Effector memory CD8-positive, alpha-beta T cell (primary cell): Measurements from ENCODE around the gene TGFB3.

Experiments
- ATAC-seq: fragments of 150-1000 bp; cut with Tn5 transposase; replicated peaks from 2 replicates; pipeline ENCODE4 v1.10.0; 2021; ENCODE audit warnings: mild to moderate bottlenecking, moderate library complexity
- DNase-seq, 3 experiments: peaks; one replicate each; pipeline ENCODE4 v3.0.0; 2021
- H3K27ac Mint-ChIP-seq, 2 donors: one replicate each; pipeline ENCODE4 v1.8.0; 2022; ENCODE audit warnings: mild to moderate bottlenecking in 2 of 2, mixed read lengths in 2 of 2, moderate library complexity in 2 of 2
- H3K27me3 Mint-ChIP-seq, 2 donors: one replicate each; pipeline ENCODE4 v1.8.0; 2022; ENCODE audit warnings: mixed read lengths in 2 of 2
- H3K36me3 Mint-ChIP-seq: one replicate; pipeline ENCODE4 v1.8.0; 2022; ENCODE audit warnings: mild to moderate bottlenecking, moderate library complexity, mixed read lengths; ENCODE audit not compliant: insufficient read depth
- H3K4me1 Mint-ChIP-seq, 2 donors: one replicate each; pipeline ENCODE4 v1.8.0; 2022; ENCODE audit warnings: low read depth in 2 of 2, mixed read lengths in 2 of 2
- H3K4me3 Mint-ChIP-seq, 2 donors: one replicate each; pipeline ENCODE4 v1.8.0; 2022; ENCODE audit warnings: mild to moderate bottlenecking in 2 of 2, mixed read lengths in 2 of 2, moderate library complexity in 2 of 2
- H3K9me3 Mint-ChIP-seq, 2 donors: one replicate each; pipeline ENCODE4 v1.8.0; 2022; ENCODE audit warnings: mixed read lengths in 2 of 2

Gene TGFB3

GRCh38 chr14:75967866-75968265 is 13.9 kb downstream of the TGFB3 start:
- no peaks in the 10 kb centered on the region for H3K36me3 Mint-ChIP-seq
- no peaks in the 10 kb centered on the region for H3K4me1 Mint-ChIP-seq
- DNase-seq: no peak
- no peaks in the 10 kb centered on the region for H3K9me3 Mint-ChIP-seq
- no peak overlapping the region for H3K4me3 Mint-ChIP-seq
- no peaks in the 10 kb centered on the region for H3K27me3 Mint-ChIP-seq
- no peak overlapping the region for H3K27ac Mint-ChIP-seq
- no peak for ATAC-seq

GRCh38 chr14:75961662-75962061 is 20.1 kb downstream of the TGFB3 start:
- H3K27ac Mint-ChIP-seq: no peak overlapping the region
- DNase-seq (no peak), ATAC-seq (no peak)
- no peaks in the 10 kb centered on the region for H3K9me3 Mint-ChIP-seq
- H3K36me3 Mint-ChIP-seq: peaks cover 12% of the 10 kb centered on the region
- H3K4me1 Mint-ChIP-seq: no peaks in the 10 kb centered on the region
- no peak overlapping the region for H3K4me3 Mint-ChIP-seq
- H3K27me3 Mint-ChIP-seq: no peaks in the 10 kb centered on the region

- Mint-ChIP-seq H3K27me3 (no peaks in the 10 kb centered on the region), H3K4me1 (no peaks in the 10 kb centered on the region), H3K27ac (peak overlapping the region in 1 of 2 donors; percentile 44), H3K9me3 (no peaks in the 10 kb centered on the region), H3K36me3 (peaks cover 12% of the 10 kb centered on the region), H3K4me3 (no peak overlapping the region)
- DNase-seq (no peak), ATAC-seq (no peak)
Observed at GRCh38 chr14:75960231-75960630, 21.6 kb downstream of the TGFB3 start.

- Mint-ChIP-seq H3K9me3 (no peaks in the 10 kb centered on the region), H3K27ac (no peak overlapping the region), H3K27me3 (no peaks in the 10 kb centered on the region), H3K4me1 (no peaks in the 10 kb centered on the region), H3K4me3 (no peak overlapping the region), H3K36me3 (peaks cover 12% of the 10 kb centered on the region)
- ATAC-seq: no peak
- DNase-seq: no peak
Observed at GRCh38 chr14:75959031-75959430, 22.8 kb downstream of the TGFB3 start.

GRCh38 chr14:75952489-75952888 is 29.3 kb downstream of the TGFB3 start:
- DNase-seq: no peak
- no peak overlapping the region for H3K4me3 Mint-ChIP-seq
- no peaks in the 10 kb centered on the region for H3K4me1 Mint-ChIP-seq
- no peaks in the 10 kb centered on the region for H3K27me3 Mint-ChIP-seq
- ATAC-seq: no peak
- H3K36me3 Mint-ChIP-seq: no peaks in the 10 kb centered on the region
- H3K27ac Mint-ChIP-seq: no peak overlapping the region
- peaks cover 3 to 8% of the 10 kb centered on the region in 2 donors for H3K9me3 Mint-ChIP-seq

- DNase-seq: no peak
- no peak overlapping the region for H3K27ac Mint-ChIP-seq
- H3K36me3 Mint-ChIP-seq: no peaks in the 10 kb centered on the region
Observed at GRCh38 chr14:75946785-75947184, 35.0 kb downstream of the TGFB3 start.

GRCh38 chr14:75944607-75945241 is 37.1 kb downstream of the TGFB3 start:
- no peaks in the 10 kb centered on the region for H3K9me3 Mint-ChIP-seq

More at GRCh38 chr14:75946785-75947184, 35.0 kb downstream of the TGFB3 start:
- Mint-ChIP-seq H3K4me1 (no peaks in the 10 kb centered on the region), H3K4me3 (no peak overlapping the region), H3K27me3 (no peaks in the 10 kb centered on the region), H3K9me3 (peaks cover 0 to under 1% of the 10 kb centered on the region in 2 donors)
- no peak for ATAC-seq

GRCh38 chr14:75941030-75941429 is 40.8 kb downstream of the TGFB3 start:
- Mint-ChIP-seq H3K27me3 (no peaks in the 10 kb centered on the region), H3K4me1 (no peaks in the 10 kb centered on the region), H3K9me3 (no peaks in the 10 kb centered on the region), H3K36me3 (no peaks in the 10 kb centered on the region), H3K4me3 (no peak overlapping the region), H3K27ac (no peak overlapping the region)
- ATAC-seq: no peak
- DNase-seq: no peak

More at GRCh38 chr14:75944607-75945241, 37.1 kb downstream of the TGFB3 start:
- H3K27ac Mint-ChIP-seq: no peak overlapping the region
- H3K4me1 Mint-ChIP-seq: no peaks in the 10 kb centered on the region
- no peak overlapping the region for H3K4me3 Mint-ChIP-seq
- no peaks in the 10 kb centered on the region for H3K27me3 Mint-ChIP-seq
- DNase-seq (no peak), ATAC-seq (no peak)
- no peaks in the 10 kb centered on the region for H3K36me3 Mint-ChIP-seq

- Mint-ChIP-seq H3K4me1 (no peaks in the 10 kb centered on the region), H3K27ac (no peak overlapping the region), H3K27me3 (no peaks in the 10 kb centered on the region), H3K36me3 (no peaks in the 10 kb centered on the region), H3K4me3 (no peak overlapping the region), H3K9me3 (no peaks in the 10 kb centered on the region)
- DNase-seq (no peak), ATAC-seq (no peak)
Observed at GRCh38 chr14:75939200-75939599, 42.6 kb downstream of the TGFB3 start.

GRCh38 chr14:75934998-75935628 is 46.7 kb downstream of the TGFB3 start:
- Mint-ChIP-seq H3K9me3 (no peaks in the 10 kb centered on the region), H3K36me3 (no peaks in the 10 kb centered on the region), H3K4me1 (no peaks in the 10 kb centered on the region), H3K27me3 (no peaks in the 10 kb centered on the region), H3K4me3 (no peak overlapping the region), H3K27ac (no peak overlapping the region)
- ATAC-seq (no peak), DNase-seq (no peak)

- no peak overlapping the region for H3K27ac Mint-ChIP-seq
- no peaks in the 10 kb centered on the region for H3K4me1 Mint-ChIP-seq
- H3K36me3 Mint-ChIP-seq: no peaks in the 10 kb centered on the region
- no peaks in the 10 kb centered on the region for H3K9me3 Mint-ChIP-seq
- no peak overlapping the region for H3K4me3 Mint-ChIP-seq
- no peak for DNase-seq
- no peak for ATAC-seq
- no peaks in the 10 kb centered on the region for H3K27me3 Mint-ChIP-seq
Observed at GRCh38 chr14:75933712-75934296, 48.0 kb downstream of the TGFB3 start.

- Mint-ChIP-seq H3K27ac (no peak overlapping the region), H3K27me3 (no peaks in the 10 kb centered on the region), H3K36me3 (no peaks in the 10 kb centered on the region), H3K4me1 (peaks cover 0 to 4% of the 10 kb centered on the region in 2 donors), H3K9me3 (no peaks in the 10 kb centered on the region), H3K4me3 (no peak overlapping the region)
- DNase-seq (no peak), ATAC-seq (no peak)
Observed at GRCh38 chr14:75928690-75929181, 53.1 kb downstream of the TGFB3 start.

- H3K27ac Mint-ChIP-seq: no peak overlapping the region
- H3K27me3 Mint-ChIP-seq: no peaks in the 10 kb centered on the region
- no peak overlapping the region for H3K4me3 Mint-ChIP-seq
- no peak for DNase-seq
- no peaks in the 10 kb centered on the region for H3K36me3 Mint-ChIP-seq
- ATAC-seq: no peak
- peaks cover 0 to 4% of the 10 kb centered on the region in 2 donors for H3K4me1 Mint-ChIP-seq
- H3K9me3 Mint-ChIP-seq: no peaks in the 10 kb centered on the region
Observed at GRCh38 chr14:75927564-75928087, 54.2 kb downstream of the TGFB3 start.
